ENCODE results near the gene ADORA2A.

- TF ChIP-seq POLR2AphosphoS5 (IDR thresholded peaks at IDR 0.05) (no peak), CTCF (IDR thresholded peaks at IDR 0.05) (no peak), POLR2A (IDR thresholded peaks at IDR 0.05) (no peak), EP300 (IDR thresholded peaks at IDR 0.05) (no peak)
Measured at GRCh38 chr22:24407884-24408283, 19.5 kb upstream of the ADORA2A start.

Data from upper lobe of left lung (tissue), 4 donors.